HG03520 (cell line): ENCODE measurements around the gene KLHL29.

Experiments
- ATAC-seq: cut with Tn5 transposase; IDR thresholded peaks from one replicate; pipeline ENCODE4 v1.9.1; 2021; ENCODE audit warnings: mild to moderate bottlenecking, moderate library complexity; ENCODE audit not compliant: unreplicated experiment

The KLHL29 gene

DNA sequence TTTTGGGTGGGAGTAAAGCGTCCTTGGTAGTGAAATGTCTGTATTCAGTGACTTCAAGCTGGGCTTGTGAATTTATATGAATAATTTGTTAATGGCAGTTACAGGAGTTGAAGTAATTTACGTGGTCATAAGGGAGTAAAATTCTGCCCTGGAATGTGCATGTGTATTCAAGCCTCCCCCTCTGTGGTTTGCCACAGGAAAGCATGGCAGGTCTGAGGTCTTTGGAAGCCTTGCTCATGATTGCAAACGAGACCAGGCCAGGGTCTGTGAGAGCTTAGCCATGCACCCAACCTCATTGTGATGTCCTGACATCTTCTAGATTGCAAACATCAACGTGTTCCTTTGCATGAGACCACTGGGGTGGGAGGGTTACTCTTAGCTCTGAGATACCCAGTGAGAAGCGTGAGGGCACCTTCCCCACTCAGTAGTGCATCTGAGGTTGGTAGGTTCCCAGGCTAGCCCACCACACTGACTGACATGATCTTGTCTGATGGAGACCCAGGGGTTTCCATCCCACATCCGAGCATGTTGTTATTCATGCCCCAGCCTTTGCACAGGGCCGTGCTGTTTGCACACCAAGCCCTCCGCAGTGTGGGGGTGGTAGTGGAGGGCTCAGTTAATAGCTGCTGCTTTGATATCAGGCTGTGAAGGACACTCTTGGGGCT is 216.5 kb downstream of the KLHL29 start:
- no peak for ATAC-seq

DNA sequence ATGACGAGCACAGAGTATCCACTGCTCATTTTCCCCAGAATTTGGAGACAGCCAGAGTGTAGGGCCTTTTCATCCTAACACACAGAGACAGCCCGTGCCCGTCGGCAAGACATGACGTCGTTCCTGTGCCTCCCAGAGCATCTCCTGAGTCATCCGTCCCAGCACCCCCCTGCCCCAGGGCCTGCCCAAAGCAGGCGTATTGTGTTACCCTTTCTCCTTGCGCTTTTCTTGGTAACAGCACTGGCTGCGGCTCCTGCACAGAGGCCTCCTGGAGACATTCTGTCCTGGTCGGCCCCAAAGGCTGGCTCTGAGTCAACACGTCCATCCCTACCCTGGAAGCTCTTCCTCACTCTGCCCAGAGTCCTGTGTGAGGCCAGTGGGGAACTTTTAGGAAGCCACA is 217.1 kb downstream of the KLHL29 start:
- ATAC-seq = no peak

DNA sequence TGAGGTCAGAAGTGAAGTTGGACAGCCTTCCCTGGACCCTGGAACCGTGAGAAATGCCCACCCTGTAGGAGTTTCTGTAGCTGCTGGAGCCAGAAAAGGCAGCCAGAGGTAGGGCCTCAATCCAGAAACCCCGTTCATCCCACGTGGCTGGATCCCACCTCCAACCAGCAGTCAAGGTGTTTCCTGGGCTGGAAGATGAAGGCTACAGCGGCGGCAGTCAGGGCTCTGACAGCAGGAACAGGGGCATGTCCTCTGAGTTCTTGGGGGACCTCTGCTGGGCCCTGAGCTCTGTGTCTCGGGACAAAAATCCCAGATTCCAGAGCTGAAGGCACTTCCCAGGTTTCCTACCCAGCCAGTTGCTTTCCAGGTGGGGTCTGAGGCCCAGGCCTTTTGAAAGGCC is 218.2 kb downstream of the KLHL29 start:
- ATAC-seq = no peak

DNA sequence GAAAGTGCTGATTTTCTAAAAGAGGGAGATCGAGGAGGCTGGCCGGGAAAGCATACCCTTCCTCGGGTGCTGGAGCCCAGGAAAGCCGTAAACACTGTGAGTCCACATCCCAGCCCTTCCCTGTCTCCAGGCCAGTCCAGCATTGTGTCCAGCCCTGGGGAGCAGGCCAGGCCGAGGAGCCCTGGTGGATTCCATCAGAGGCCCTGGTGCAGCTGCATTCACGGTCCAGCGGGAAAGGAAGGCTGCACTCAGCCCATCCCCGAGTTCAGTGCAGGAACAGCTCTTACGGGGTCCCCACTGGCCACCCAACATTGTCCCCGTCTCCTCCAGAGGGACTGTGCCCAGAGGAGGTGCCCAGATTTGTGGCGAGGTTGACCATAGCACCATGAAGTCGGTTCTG is 218.6 kb downstream of the KLHL29 start:
- no peak for ATAC-seq

DNA sequence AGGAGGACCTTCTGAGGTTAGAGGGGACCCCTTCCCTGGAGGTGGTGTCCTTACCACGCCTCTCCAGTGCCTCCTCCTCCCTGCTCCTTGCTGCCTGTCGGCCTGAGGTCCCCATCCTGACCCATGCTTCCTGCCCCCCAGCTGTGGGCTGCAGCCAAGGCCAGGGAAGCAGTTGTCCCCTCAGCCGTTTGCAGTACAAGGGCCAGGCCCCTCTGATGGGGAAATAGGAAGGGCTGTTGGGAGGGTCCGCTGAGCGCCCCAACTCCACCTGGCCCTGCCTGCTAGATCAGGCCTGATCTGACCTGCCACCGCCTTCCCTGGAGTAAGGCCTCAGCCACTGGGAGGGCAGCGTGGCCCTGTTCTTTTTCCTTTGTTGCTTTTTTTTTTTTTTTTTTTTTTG is 219.8 kb downstream of the KLHL29 start:
- no peak for ATAC-seq

DNA sequence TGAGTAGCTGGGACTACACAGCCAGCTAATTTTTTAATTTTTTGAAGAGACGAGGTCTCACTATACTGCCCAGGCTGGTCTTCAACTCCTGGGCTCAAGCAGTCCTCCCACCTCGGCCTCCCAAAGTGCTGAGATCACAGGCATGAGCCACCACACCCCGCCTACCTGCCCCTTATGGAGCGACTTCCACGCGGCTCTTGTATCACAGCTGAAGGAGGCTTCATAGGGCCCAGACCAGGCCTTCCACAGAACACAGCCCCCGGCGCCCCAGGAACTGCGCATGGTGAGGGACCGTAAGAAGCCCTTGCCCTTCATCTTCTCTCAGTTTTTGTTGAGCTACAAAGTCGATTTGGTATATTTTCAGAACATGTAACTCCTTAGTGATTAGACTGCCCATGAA is 220.3 kb downstream of the KLHL29 start:
- no peak for ATAC-seq

DNA sequence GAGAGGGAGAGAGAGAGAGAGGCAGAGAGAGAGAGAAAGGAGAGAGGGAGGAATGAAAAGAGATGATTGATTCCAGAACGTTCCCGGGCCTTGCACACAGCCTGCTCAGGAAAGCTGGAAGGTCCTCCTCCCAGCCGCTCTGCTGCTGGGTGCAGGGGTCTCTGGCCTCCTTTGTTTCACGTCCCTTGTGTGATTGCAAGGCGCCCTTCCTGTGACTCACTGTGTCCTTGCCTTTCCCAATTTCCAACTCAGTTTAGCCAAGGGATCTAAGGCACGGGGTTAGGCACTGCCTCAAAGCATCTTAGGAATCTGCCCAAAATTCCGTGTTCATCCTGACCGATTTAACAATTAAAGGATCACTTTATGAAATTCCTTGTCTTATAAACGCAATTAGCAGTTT is 221.2 kb downstream of the KLHL29 start:
- ATAC-seq = no peak

DNA sequence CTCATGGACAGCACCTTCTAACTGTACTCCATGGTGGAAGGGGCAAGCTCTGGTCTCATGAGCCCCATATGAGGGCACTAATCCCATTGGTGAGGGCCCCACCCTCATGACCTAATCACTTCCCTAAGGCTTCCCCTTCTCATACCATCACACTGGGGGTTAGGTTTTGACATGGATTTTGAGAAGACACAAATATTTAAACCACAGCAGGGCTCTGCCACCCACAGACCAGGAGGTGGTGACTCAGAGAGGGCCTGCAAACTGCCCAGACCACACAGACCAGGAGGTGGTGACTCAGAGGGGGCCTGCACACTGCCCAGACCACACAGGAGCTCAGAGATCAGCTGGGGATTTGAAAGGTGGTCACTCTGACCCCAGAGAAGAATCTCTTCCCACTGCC is 222.0 kb downstream of the KLHL29 start:
- ATAC-seq = no peak

DNA sequence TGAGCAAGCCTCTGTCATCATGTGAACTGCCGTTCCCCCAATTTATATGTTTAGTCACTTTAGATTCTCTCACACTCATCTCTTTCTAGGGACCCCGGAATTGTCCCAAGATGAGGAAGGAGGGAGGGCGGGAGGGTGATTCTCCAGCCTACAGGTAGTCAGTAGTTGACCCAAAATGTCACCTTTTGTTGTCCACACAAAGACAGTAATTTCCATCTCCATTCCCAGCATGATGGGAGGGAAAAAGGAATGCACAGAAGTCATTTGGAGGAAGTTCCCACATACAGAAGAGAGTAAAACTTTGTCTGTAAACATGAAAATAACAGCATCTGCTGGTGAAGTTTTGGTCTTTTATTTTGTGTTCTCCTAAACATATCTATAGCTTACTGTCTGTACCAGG is 222.9 kb downstream of the KLHL29 start:
- ATAC-seq = no peak

DNA sequence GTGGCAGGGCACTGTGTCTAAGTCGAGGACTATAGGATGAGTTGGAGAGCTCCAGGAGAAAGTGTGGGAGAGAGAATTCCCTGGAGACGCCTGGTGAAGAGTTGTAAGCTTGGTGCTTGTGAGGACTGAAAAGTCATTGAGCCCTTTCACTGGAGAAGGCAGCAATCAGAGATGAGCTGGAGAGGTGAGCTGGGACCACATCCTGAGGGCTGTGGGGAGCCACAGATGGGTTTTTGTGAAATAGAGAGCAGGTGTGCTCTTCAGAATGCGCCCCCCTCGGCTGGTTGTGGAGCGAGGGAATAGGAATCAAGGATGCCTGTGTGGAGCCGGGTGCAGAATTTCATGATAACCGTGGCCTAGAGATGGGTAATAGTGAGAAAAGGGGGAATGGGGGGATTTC is 224.3 kb downstream of the KLHL29 start:
- ATAC-seq = no peak

DNA sequence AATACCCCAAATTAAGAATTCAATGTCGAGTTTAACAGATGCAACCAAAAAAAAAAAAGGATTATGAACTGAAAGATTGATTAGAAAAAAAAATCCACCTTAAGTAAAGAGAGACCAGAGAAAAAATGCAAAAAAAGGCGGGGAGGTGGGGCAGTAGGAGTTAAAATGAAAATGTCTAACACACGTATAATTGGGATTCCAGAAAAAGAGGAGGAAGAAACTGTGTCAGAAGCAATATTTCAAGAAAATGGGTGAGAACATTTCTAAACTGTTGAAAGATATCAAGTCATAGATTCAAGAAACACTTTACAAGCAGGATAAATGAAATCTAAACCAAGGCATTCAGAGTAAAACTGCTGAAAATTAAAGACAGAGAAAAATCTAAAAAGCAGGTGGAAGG is 226.9 kb downstream of the KLHL29 start:
- ATAC-seq = no peak

DNA sequence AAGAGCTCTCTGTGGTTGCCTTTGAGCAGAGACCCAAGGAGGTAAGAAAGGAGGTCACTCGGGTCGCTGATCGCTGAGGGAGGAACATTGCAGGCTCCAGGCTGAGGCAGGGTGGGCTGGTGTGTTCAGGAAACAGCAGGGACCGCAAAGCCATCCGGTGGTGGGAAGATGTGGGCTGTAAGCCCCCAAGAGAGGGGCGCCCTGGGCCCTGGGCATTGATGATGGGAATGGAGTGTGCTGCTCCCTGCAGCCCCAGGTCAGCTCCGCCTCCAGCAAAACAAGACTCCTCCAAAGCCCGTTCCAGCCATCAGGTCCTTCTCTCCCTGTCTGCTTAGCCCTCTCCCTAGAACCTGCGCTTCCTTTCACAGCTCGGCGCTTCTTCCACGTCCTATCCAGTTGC is 229.7 kb downstream of the KLHL29 start:
- ATAC-seq = no peak

DNA sequence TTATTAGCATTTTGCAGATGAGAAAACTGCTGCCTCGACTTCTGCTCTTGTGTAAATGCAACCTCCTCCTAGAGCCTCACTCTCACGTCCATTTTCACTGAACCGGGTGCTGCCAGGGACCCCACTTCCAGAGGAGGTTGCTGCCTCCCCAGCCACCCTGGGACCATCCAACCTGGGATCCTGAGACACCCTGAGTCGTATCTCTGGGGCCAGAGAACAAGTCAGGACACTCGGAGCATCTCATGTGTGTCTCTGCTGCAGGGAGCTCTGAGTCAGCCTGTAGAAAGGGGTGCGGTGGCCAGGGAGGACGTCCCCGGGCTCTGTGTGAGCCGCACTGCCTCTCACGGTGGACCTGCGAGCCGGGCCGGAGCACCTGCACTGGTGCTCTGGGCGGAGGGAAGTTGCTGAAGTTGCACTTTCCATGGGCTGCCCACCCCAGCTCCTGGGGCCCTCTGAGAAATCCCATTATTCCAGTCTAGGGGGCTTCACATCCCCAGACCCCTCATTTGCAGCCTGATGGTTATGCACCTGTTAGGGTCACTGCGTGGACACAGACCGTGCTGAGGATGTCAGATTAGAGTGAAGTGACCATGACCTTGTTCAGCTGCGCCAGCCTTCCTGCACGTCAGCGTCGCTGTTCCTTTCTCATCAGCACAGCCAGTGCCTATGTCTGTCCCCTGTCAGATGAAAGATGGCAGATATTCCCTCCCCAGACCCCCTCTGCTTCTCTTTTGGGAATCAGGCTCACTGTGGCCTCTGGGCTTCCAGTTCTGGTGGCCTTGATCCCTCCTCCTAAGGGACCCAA is 230.4 kb downstream of the KLHL29 start:
- no peak for ATAC-seq

DNA sequence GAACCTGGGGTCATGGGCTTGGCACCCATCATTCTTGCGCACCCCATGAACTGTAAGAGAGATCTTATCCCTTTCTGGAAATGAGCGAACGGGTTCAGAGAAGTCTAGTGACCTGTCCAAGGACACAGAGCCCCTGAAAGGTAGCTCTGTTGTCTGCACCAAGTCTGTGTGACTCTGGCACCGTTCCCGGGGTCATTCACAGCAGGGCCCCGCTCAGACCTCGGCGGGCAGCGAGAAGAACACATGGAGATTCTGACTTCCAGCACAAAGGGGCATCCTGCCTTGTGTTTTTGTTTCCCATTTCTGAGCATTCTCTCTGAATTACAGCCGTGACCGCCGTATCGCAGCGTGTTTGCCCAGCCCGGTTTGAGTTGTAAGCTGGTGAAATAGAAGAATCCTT is 231.7 kb downstream of the KLHL29 start:
- no peak for ATAC-seq

DNA sequence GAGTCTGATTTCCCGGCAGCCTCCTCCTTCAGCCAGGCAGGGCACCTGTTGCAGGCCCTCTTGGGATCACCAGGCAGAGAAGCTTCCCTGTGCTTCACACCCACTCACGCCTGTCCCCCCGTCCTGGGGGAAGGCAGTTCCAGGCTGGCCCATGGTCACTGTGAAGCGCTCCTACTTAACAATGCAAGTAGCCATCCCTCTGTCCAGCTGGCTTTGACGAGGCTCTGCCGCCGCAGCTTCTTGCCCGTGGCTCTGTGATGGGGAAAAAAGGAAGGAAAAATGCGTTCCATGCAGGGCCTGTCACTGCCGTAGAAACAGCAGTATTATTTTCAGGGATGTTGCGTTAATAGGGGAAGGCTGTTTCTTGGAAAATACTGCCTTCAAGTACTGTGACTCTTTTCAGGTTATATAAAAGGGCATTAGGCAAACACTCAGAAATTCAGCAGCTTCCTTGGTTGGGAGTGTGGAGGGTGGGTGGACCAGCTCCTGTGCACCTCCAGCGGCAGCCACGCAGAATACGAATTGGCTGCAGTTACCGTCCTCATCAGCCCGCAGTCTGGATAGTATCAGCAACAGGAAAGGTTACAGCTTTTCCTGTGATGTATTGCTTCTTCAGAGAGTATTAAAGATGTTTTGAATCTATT is 232.3 kb downstream of the KLHL29 start:
- ATAC-seq = no peak

DNA sequence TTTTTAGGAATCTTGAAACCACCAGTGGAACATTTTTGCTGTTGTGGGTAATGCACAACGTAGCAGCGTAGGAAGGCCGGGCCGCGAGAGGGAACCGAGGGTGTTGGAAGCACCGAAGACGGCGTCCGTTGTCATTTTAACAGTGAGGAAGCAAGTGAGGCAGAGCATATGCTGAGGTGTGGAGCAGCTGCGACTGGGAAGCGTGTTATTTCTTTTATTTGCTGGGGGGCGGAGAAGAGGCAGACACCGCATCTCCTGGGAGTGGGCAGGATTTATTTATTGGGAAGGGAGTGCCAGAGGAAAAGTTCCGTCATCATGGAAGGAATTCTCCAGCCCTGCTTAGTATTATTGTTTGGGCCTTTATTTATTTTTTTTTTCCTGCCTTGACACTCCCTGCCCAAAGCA is 232.8 kb downstream of the KLHL29 start:
- no peak for ATAC-seq

DNA sequence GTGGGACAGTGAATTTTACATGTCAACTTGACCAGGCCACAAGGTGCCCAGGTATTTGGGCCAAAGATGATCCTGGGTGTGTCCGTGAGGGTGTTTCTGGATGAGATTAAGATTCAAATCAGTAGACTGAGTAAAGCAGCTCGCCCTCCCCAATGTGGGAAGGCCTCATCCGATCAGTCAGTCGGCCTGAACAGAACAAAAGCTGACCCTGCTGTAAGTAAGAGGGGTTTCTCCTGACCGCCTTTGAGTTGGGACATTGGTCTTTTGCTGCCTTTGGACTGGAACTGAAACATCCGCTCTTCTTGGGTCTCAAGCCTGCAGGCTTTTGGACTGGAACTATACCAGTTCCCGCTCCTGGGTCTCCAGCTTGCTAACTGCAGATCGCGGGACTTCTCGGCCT is 233.3 kb downstream of the KLHL29 start:
- ATAC-seq = no peak

DNA sequence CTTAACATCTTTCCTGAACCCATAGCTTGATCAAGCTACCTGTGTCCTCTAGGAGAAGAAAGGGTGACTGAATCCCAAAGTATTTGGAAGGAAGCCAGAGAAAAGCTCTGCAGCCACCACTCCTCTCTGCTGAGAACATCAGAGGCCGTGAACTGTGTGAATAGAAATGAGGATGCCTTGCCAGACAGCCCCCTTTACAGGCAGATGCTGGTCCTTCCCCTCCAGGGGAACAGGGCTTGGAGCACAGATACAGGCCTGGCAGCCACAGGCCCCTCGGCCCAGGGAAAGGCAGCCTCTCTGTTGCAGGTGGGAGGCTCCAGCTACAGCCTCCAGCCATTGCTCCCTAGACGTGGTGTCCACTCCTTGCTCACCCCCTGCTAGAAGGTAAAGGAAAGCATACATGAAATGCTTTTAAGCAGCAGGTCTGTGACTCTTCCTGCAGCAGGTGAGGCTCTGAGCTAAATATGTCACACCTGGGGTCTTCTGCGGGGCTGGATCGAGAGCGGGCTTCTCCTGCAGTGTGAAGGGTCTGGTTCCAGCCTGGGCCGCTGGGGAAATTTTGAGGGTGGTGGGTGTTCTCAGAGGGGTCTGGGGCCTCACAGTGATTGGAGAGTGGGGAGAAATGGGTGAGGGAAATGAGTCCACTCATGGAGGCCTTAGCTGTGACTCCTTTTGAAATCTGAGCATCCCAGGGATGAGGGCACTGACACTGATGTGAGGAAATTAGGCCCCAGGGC is 234.0 kb downstream of the KLHL29 start:
- ATAC-seq = no peak

DNA sequence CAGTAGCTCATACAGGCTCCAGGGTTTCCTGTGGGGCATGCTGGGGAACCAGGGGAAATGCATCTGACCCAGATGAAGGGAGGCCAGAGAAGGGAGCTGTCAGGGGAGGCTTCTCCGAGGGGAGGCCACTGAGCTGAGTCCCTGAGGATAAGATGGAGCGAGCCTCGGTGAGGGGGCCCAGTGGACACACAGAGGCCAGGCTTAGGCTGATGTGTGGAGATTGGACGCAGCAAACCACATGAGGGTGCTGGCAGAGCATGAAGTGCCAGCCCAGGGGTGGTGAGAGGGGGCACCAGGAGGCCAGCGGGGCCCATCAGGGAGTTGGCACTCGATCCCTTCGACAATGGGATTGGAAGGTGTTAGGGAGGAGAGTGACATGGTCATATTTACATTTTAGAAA is 235.0 kb downstream of the KLHL29 start:
- ATAC-seq = no peak

DNA sequence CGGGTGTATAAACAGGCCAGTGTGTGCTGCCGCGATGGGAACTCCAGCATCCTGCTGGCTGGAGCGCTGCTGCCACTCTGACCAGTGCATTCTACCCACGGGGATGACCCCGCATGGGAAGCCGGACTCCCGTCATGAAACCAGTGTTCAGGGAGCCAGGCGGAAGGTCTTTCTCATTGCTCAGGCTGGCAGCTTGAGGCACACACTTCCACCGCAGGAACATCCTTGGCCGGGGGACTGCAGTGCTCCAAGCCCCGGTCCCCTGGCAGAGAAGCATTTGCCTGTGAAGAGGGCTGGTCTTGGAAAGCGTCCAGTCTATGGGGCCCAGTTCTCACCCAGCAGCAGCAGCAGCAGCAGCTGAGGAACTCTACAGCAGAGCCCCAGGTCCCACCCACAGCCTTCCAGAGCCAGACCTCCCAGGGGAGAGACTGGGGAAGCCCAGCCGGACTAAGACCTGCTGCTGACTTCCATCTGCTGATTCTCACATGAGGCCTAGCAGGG is 235.9 kb downstream of the KLHL29 start:
- ATAC-seq = no peak

DNA sequence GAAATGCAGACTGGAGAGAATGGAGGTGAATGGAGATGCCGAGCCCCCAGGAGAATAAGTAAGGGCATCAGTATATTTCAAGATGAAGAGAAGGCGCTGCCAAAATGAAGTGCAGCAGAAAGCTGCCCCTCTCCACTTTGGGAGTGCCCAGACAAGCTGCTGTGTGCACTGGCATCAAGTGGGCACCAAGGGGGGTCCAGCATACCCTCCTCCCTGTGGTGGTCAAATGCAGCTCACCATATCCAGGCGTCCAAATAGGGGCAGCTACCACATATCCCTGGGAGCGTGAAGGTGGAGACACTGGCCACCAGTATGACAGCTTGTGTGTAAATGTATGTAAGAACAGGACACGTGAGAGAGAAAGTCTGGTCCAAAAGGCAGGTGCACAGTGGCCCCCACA is 236.6 kb downstream of the KLHL29 start:
- no peak for ATAC-seq
